Fibroblast of villous mesenchyme (primary cell): ENCODE results near the gene CCSAP. TPM values are rescaled to one million over a fixed set of nuclear protein-coding genes. Genes with fewer than 3 reads are reported as not detected.
"Not testable (repeated sequence)": the region's sequence is repeated elsewhere in the genome, so short reads cannot be mapped to it uniquely, and the experiment has no call there.

Source experiments
- DNase-seq: peaks from one replicate; pipeline ENCODE4 v3.0.0-alpha.2; 2010; ENCODE audit warnings: low read depth
- H3K4me3 ChIP-seq: 2 replicates; pipeline ENCODE4 v1.5.1; 2011; ENCODE audit warnings: low read depth, mild to moderate bottlenecking, low read length
- CTCF ChIP-seq: IDR thresholded peaks from 2 replicates; pipeline ENCODE4 v1.5.1; 2012; ENCODE audit warnings: low read depth, mild to moderate bottlenecking, low read length; ENCODE audit not compliant: insufficient read depth
- total RNA-seq: library from RNA; depleted of rRNA; stranded (reverse); fragments of >200 nt; gene quantifications from 2 replicates; pipeline ENCODE4 v1.2.3, GENCODE V29; 2012

CCSAP gene
- total RNA-seq, 1 donor: 12.1 TPM

GRCh38 chr1:229383188-229383587, 40.3 kb upstream of the CCSAP start:
- no peak overlapping the region for H3K4me3 ChIP-seq

GRCh38 chr1:229381234-229381633, 38.4 kb upstream of the CCSAP start:
- DNase-seq: no peak
- TF ChIP-seq CTCF: no peak
- no peak overlapping the region for H3K4me3 ChIP-seq

More at GRCh38 chr1:229383188-229383587, 40.3 kb upstream of the CCSAP start:
- no peak for DNase-seq
- TF ChIP-seq CTCF: no peak

- DNase-seq: no peak
- no peak overlapping the region for H3K4me3 ChIP-seq
- no peak for TF ChIP-seq CTCF
These were observed 37.8 kb upstream of the CCSAP start for GRCh38 chr1:229380536-229381160.

GRCh38 chr1:229379846-229380245, 37.0 kb upstream of the CCSAP start:
- DNase-seq: no peak
- no peak for TF ChIP-seq CTCF
- no peak overlapping the region for H3K4me3 ChIP-seq

- TF ChIP-seq CTCF: no peak
- no peak overlapping the region for H3K4me3 ChIP-seq
- no peak for DNase-seq
These were observed 35.9 kb upstream of the CCSAP start for GRCh38 chr1:229378586-229379367.

GRCh38 chr1:229378035-229378434, 35.2 kb upstream of the CCSAP start:
- not testable (repeated sequence) for H3K4me3 ChIP-seq

GRCh38 chr1:229377429-229377828, 34.6 kb upstream of the CCSAP start:
- no peak overlapping the region for H3K4me3 ChIP-seq
- no peak for DNase-seq

More at GRCh38 chr1:229378035-229378434, 35.2 kb upstream of the CCSAP start:
- DNase-seq: not testable (repeated sequence)

More at GRCh38 chr1:229377429-229377828, 34.6 kb upstream of the CCSAP start:
- no peak for TF ChIP-seq CTCF
